Calu3 (cell line): ENCODE data around the gene RYR1. TPM values are rescaled to one million over a fixed set of nuclear protein-coding genes. Genes with fewer than 3 reads are reported as not detected.

Experiments used
- BruUV-seq: library from RNA; stranded (reverse); fragments of 400-500 nt; replicated peaks from 2 replicates; lab custom pipeline; 2021; lab: Mats Ljungman, UMichigan
- CTCF ChIA-PET: fragments of 300-600 bp; sonication (Branson Sonifier 250); formaldehyde crosslinking; loops from one replicate; lab custom pipeline; 2022; ENCODE audit warnings: antibody characterized with exemption; lab: Charles Lee
- DNase-seq: peaks from one replicate; pipeline ENCODE4 v3.0.0; 2022
- H3K27ac Mint-ChIP-seq: one replicate; pipeline ENCODE4 v1.8.0; 2022; ENCODE audit warnings: mixed read lengths; ENCODE audit not compliant: unreplicated experiment
- H3K27me3 Mint-ChIP-seq: one replicate; pipeline ENCODE4 v1.8.0; 2022; ENCODE audit warnings: mixed read lengths; ENCODE audit not compliant: unreplicated experiment
- H3K36me3 Mint-ChIP-seq: one replicate; pipeline ENCODE4 v1.8.0; 2022; ENCODE audit warnings: mild to moderate bottlenecking, moderate library complexity, mixed read lengths; ENCODE audit not compliant: insufficient read depth, unreplicated experiment
- H3K4me1 Mint-ChIP-seq: one replicate; pipeline ENCODE4 v1.8.0; 2022; ENCODE audit warnings: mild to moderate bottlenecking, low read depth, mixed read lengths; ENCODE audit not compliant: unreplicated experiment
- H3K4me3 Mint-ChIP-seq: one replicate; pipeline ENCODE4 v1.8.0; 2022; ENCODE audit warnings: mild to moderate bottlenecking, low read depth, moderate library complexity, mixed read lengths; ENCODE audit not compliant: unreplicated experiment
- H3K9me3 Mint-ChIP-seq: one replicate; pipeline ENCODE4 v1.8.0; 2022; ENCODE audit warnings: low read depth, mixed read lengths; ENCODE audit not compliant: unreplicated experiment
- intact Hi-C: fragments of 100-400 bp; cut with micrococcal nuclease; formaldehyde crosslinking; loops from one replicate; pipeline ENCODE4 v1.10.0; 2022; ENCODE audit not compliant: unreplicated experiment
- total RNA-seq: library from RNA; stranded (reverse); gene quantifications from 2 replicates; pipeline ENCODE4 v1.2.3, GENCODE V29; 2022
- TF ChIP-seq, protein P1 (sequence below): fragments of 200-600 bp; IDR thresholded peaks from one replicate; pipeline ENCODE4 v1.8.0; 2022; ENCODE audit warnings: antibody characterized with exemption; ENCODE audit not compliant: unreplicated experiment

Gene RYR1
- total RNA-seq, 1 experiment from 2014 or later: 1.4 TPM

DNA sequence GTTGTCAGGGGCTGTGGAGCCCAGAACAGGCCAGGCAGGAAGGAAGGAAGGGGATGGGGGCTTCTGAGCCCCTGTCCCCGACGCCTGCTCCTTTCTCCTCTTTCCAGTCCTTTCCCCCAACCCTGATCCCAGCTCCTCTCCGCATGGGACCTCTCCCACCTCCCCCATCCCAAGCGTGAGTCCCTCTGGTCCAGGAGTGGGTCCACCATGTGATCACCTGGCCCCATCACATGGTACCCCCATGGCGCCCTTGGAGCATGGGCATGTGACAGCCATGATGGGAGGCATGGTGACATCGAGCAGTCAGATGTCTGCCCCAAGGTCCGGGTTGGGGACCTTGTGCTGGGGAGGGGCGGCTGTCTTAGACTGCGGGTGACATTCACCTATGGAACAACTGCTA is 9.2 kb downstream of the RYR1 start:
- Mint-ChIP-seq H3K27me3 (peaks cover 80% of the 10 kb centered on the region), H3K4me1 (no peaks in the 10 kb centered on the region), H3K36me3 (no peaks in the 10 kb centered on the region), H3K4me3 (no peak overlapping the region), H3K27ac (no peak overlapping the region), H3K9me3 (no peaks in the 10 kb centered on the region)
- intact Hi-C loops: no loop called here
- TF ChIP-seq, protein P1, sequence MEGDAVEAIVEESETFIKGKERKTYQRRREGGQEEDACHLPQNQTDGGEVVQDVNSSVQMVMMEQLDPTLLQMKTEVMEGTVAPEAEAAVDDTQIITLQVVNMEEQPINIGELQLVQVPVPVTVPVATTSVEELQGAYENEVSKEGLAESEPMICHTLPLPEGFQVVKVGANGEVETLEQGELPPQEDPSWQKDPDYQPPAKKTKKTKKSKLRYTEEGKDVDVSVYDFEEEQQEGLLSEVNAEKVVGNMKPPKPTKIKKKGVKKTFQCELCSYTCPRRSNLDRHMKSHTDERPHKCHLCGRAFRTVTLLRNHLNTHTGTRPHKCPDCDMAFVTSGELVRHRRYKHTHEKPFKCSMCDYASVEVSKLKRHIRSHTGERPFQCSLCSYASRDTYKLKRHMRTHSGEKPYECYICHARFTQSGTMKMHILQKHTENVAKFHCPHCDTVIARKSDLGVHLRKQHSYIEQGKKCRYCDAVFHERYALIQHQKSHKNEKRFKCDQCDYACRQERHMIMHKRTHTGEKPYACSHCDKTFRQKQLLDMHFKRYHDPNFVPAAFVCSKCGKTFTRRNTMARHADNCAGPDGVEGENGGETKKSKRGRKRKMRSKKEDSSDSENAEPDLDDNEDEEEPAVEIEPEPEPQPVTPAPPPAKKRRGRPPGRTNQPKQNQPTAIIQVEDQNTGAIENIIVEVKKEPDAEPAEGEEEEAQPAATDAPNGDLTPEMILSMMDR: no peak
- DNase-seq: no peak
- BruUV-seq: no TSS peak
- CTCF ChIA-PET: interaction anchor here (1.1 kb wide), 1 partner anchor 40 kb away, joined by 3 read pairs; the partner anchor contains the start of gene FAM98C

DNA sequence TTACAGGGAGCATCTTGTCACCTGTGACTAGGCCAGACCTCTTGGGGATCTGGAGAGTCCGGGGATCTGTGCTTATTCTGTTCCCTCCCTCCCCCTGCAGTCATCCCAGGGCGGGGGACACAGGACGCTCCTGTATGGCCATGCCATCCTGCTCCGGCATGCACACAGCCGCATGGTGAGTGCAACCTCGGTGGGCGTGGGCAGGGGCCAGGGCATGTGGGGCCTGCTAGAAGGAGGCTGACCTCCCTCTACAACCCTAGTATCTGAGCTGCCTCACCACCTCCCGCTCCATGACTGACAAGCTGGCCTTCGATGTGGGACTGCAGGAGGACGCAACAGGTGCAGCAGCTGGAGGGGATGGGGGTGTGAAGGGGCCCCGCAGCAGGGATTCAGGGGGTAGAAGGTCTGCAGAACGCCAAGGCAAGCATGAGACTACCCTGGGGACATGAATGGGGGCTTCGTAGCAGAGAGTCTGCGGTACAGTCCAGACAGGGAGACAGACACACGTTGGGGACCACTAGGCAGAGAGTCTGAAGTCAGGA is 10.0 kb downstream of the RYR1 start:
- Mint-ChIP-seq H3K27ac (no peak overlapping the region), H3K4me1 (no peaks in the 10 kb centered on the region)
- no TSS peak for BruUV-seq

DNA sequence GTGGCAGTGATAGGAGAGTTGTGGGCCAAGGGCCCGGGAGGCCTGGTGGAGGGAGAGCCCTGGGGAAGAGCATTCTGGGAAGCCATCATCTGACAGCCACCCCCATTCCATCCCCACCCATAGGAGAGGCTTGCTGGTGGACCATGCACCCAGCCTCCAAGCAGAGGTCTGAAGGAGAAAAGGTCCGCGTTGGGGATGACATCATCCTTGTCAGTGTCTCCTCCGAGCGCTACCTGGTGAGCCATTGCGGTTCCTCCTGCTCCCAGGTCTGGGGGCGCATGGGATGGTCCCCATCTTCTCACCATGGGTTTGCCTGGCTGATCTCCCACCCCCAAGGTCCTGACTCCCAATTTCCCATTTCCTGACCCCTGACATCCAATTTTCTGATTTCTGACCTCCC is 10.5 kb downstream of the RYR1 start:
- H3K27me3 Mint-ChIP-seq: peaks cover 83% of the 10 kb centered on the region
- H3K36me3 Mint-ChIP-seq: no peaks in the 10 kb centered on the region
- H3K4me1 Mint-ChIP-seq: no peaks in the 10 kb centered on the region
- no peaks in the 10 kb centered on the region for H3K9me3 Mint-ChIP-seq
- no peak for DNase-seq
- TF ChIP-seq, protein P1: no peak
- CTCF ChIA-PET: interaction anchor here (1.1 kb wide), 1 partner anchor 41 kb away, joined by 3 read pairs; the partner anchor contains the start of gene FAM98C
- no peak overlapping the region for H3K4me3 Mint-ChIP-seq
- intact Hi-C loops: no loop called here
- H3K27ac Mint-ChIP-seq: no peak overlapping the region
- no TSS peak for BruUV-seq

More for the DNA sequence above, 10.0 kb downstream of the RYR1 start:
- DNase-seq: no peak
- CTCF ChIA-PET: interaction anchor here (1.1 kb wide), 1 partner anchor 41 kb away, joined by 3 read pairs; the partner anchor contains the start of gene FAM98C
- peaks cover 80% of the 10 kb centered on the region for H3K27me3 Mint-ChIP-seq
- H3K9me3 Mint-ChIP-seq: no peaks in the 10 kb centered on the region
- intact Hi-C loops: no loop called here
- H3K36me3 Mint-ChIP-seq: no peaks in the 10 kb centered on the region
- H3K4me3 Mint-ChIP-seq: no peak overlapping the region
- TF ChIP-seq, protein P1: no peak

DNA sequence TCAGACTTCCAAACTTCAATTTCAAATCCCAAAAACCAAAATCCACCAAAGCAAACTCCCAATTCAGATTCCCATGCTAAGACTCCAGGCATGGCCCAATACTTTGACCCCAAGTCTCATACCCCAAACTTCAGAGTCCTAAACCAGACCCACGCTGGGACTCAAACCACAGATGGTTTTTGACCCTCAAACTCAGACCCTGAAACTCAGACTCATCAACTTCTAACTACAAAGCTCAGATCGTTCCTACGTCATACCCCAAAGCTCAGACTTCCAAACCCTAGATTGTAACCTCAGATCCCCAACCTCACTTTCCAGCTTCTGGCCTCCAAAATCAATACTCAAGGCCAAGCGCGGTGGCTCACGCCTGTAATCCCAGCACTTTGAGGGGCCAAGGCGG is 11.9 kb downstream of the RYR1 start:
- no peak overlapping the region for H3K27ac Mint-ChIP-seq
- peaks cover 92% of the 10 kb centered on the region for H3K27me3 Mint-ChIP-seq
- H3K9me3 Mint-ChIP-seq: no peaks in the 10 kb centered on the region
- no peaks in the 10 kb centered on the region for H3K4me1 Mint-ChIP-seq
- no peak overlapping the region for H3K4me3 Mint-ChIP-seq
- H3K36me3 Mint-ChIP-seq: no peaks in the 10 kb centered on the region
- DNase-seq: no peak
- TF ChIP-seq, protein P1: no peak
- CTCF ChIA-PET: no interaction called here
- BruUV-seq: no TSS peak
- intact Hi-C loops: no loop called here
